Endothelial cell of umbilical vein (primary cell): ENCODE results near the gene HPGD. TPM values are rescaled to one million over a fixed set of nuclear protein-coding genes. Genes with fewer than 3 reads are reported as not detected.

Source experiments
- BruUV-seq: library from RNA; stranded (reverse); fragments of 400-500 nt; replicated peaks from 2 replicates; lab custom pipeline; 2021; lab: Mats Ljungman, UMichigan
- CTCF ChIA-PET: fragments of 300-600, 350-600 bp; sonication (Branson Sonifier 250); formaldehyde crosslinking; loops from one replicate; lab custom pipeline; 2021; ENCODE audit warnings: antibody characterized with exemption, inconsistent platforms; lab: Charles Lee
- POLR2A ChIA-PET: fragments of 300-600, 350-600 bp; sonication (Branson Sonifier 250); formaldehyde crosslinking; loops from one replicate; lab custom pipeline; 2021; ENCODE audit warnings: antibody characterized with exemption, inconsistent platforms; lab: Charles Lee
- DNase-seq: peaks from one replicate; pipeline ENCODE4 v3.0.0-alpha.2; 2011; ENCODE audit warnings: low read depth, low spot score
- FAIRE-seq: peaks from 2 replicates; lab custom pipeline; 2011; peaks lifted over from hg19 to GRCh38; lab: Jason Lieb, UNC
- H2AFZ ChIP-seq: 2 replicates; pipeline ENCODE4 v1.6.0; 2012; ENCODE audit warnings: low read depth, low read length, control low read depth, inconsistent platforms
- H3K27ac ChIP-seq: 2 replicates; pipeline ENCODE4 v1.5.1; 2011; ENCODE audit warnings: low read depth, mild to moderate bottlenecking, control low read depth, low read length, moderate library complexity; ENCODE audit not compliant: insufficient read depth
- H3K27me3 ChIP-seq, 2 experiments: 2 replicates each; pipeline versions ENCODE4 v1.6.0 to v1.6.1; 2011; ENCODE audit warnings: low read length in 2 of 2, mixed read lengths in 1 of 2; ENCODE audit not compliant: control insufficient read depth in 2 of 2, insufficient read depth in 2 of 2
- H3K36me3 ChIP-seq, 2 experiments: 2 replicates in 1 of 2; 3 replicates in 1 of 2; pipeline ENCODE4 v1.5.1; 2011; ENCODE audit warnings: low read length in 2 of 2, mild to moderate bottlenecking in 1 of 2, moderate library complexity in 1 of 2; ENCODE audit not compliant: control insufficient read depth in 2 of 2, insufficient read depth in 2 of 2; ENCODE audit errors: extremely low read depth in 1 of 2
- H3K4me1 ChIP-seq: 3 replicates; pipeline ENCODE4 v1.5.1; 2011; ENCODE audit warnings: mild to moderate bottlenecking, low read length; ENCODE audit not compliant: control insufficient read depth, insufficient read depth; ENCODE audit errors: extremely low read depth
- H3K4me2 ChIP-seq: 2 replicates; pipeline ENCODE4 v1.6.1; 2011; ENCODE audit warnings: low read length, control low read depth, mixed read lengths; ENCODE audit not compliant: insufficient read depth
- H3K4me3 ChIP-seq, 3 experiments: fragments of 200-600 bp in 1 of 3; sonication (generic), shearing (Covaris generic) in 1 of 3; replicated peaks in 1 of 3; 2 replicates each; pipeline ENCODE4 v1.5.1; 2011 to 2016; ENCODE audit warnings: control low read depth in 3 of 3, low read length in 3 of 3, mild to moderate bottlenecking in 2 of 3, inconsistent platforms in 1 of 3, low read depth in 1 of 3, moderate library complexity in 1 of 3; ENCODE audit not compliant: insufficient read depth in 1 of 3
- H3K79me2 ChIP-seq: 2 replicates; pipeline ENCODE4 v1.6.0; 2012; ENCODE audit warnings: low read length, inconsistent platforms; ENCODE audit not compliant: control insufficient read depth, insufficient read depth
- H3K9ac ChIP-seq: replicated peaks from 2 replicates; pipeline ENCODE3; 2011; ENCODE audit warnings: low read length, control low read depth; ENCODE audit not compliant: insufficient read depth; ENCODE audit errors: extremely low read depth
- H3K9me1 ChIP-seq: replicated peaks from 3 replicates; pipeline ENCODE4 v1.6.0; 2011; ENCODE audit warnings: mild to moderate bottlenecking, low read length; ENCODE audit not compliant: control insufficient read depth, insufficient read depth; ENCODE audit errors: extremely low read depth
- H3K9me3 ChIP-seq: replicated peaks from 2 replicates; pipeline ENCODE4 v1.5.1; 2012; ENCODE audit warnings: low read length, inconsistent platforms; ENCODE audit not compliant: control insufficient read depth, insufficient read depth
- H4K20me1 ChIP-seq: replicated peaks from 2 replicates; pipeline ENCODE3; 2011; ENCODE audit warnings: mild to moderate bottlenecking, low read length; ENCODE audit not compliant: control insufficient read depth, insufficient read depth; ENCODE audit errors: extremely low read depth
- CTCF ChIP-seq, 2 donors: IDR thresholded peaks; 1 replicate in 1 of 2; 2 replicates in 1 of 2; pipeline ENCODE4 v1.5.1; 2011; ENCODE audit warnings: low read length in 2 of 2, mild to moderate bottlenecking in 2 of 2, moderate library complexity in 2 of 2, control low read depth in 1 of 2, inconsistent platforms in 1 of 2, low read depth in 1 of 2; ENCODE audit not compliant: insufficient read depth in 1 of 2; ENCODE audit errors: extremely low read depth in 1 of 2
- EZH2 ChIP-seq: IDR thresholded peaks from 2 replicates; pipeline ENCODE4 v1.6.1; 2012; ENCODE audit warnings: borderline replicate concordance, low read depth, mild to moderate bottlenecking, moderate library complexity, low read length, inconsistent platforms; ENCODE audit not compliant: severe bottlenecking
- FOS ChIP-seq: IDR thresholded peaks from 2 replicates; pipeline ENCODE4 v1.6.1; 2011; ENCODE audit warnings: mild to moderate bottlenecking, low read length, moderate library complexity, borderline replicate concordance; ENCODE audit not compliant: insufficient read depth
- GATA2 ChIP-seq: IDR thresholded peaks from 2 replicates; pipeline ENCODE4 v1.7.0; 2011; ENCODE audit warnings: low read depth, mild to moderate bottlenecking, moderate library complexity, mixed read lengths, low read length; ENCODE audit not compliant: insufficient read length, insufficient read depth
- JUN ChIP-seq: IDR thresholded peaks from 2 replicates; pipeline ENCODE4 v1.6.1; 2011; ENCODE audit warnings: borderline replicate concordance, low read depth; ENCODE audit not compliant: insufficient read length, insufficient read depth
- MYC ChIP-seq: IDR thresholded peaks from one replicate; pipeline ENCODE4 v1.6.1; 2011; ENCODE audit warnings: mild to moderate bottlenecking, low read depth, low read length
- POLR2A ChIP-seq: IDR thresholded peaks from 2 replicates; pipeline ENCODE4 v1.6.1; 2012; ENCODE audit warnings: low read depth, mild to moderate bottlenecking, control low read depth, low read length
- POLR2AphosphoS5 ChIP-seq: IDR thresholded peaks from 2 replicates; pipeline ENCODE4 v1.6.1; 2012; ENCODE audit warnings: low read depth, mild to moderate bottlenecking, control low read depth, low read length, moderate library complexity; ENCODE audit not compliant: insufficient read depth
- dilution Hi-C: fragments of 300-500 bp; cut with MboI; formaldehyde crosslinking; loops from one replicate; pipeline ENCODE4 v1.15.0; 2019; ENCODE audit warnings: low sequenced_read_pairs; ENCODE audit not compliant: extremely low pct_ligation_motif_present
- intact Hi-C: fragments of 100-400 bp; cut with micrococcal nuclease; formaldehyde crosslinking; loops from one replicate; pipeline ENCODE4 v1.10.0; 2022
- polyA plus RNA-seq, 4 experiments: library from polyadenylated mRNA; depleted of rRNA in 3 of 4; stranded (reverse) in 3 of 4; unstranded in 1 of 4; fragments of >200 nt; gene quantifications; 2 replicates each; pipeline versions ENCODE4 v1.2.1 to v1.2.3, GENCODE V29; 2011 to 2012; ENCODE audit warnings: missing spikeins in 1 of 4
- total RNA-seq: library from RNA; stranded (reverse); gene quantifications from 2 replicates; pipeline ENCODE4 v1.2.3, GENCODE V29; 2021
- TF ChIP-seq, protein P1 (sequence below): IDR thresholded peaks from 2 replicates; pipeline ENCODE4 v1.6.1; 2011; ENCODE audit not compliant: insufficient read depth, insufficient read length

Gene HPGD
- total and polyA plus RNA-seq, 2 donors (not counting 3 experiments of a cell fraction or from before 2014, with no cell fraction given), result not detected

DNA sequence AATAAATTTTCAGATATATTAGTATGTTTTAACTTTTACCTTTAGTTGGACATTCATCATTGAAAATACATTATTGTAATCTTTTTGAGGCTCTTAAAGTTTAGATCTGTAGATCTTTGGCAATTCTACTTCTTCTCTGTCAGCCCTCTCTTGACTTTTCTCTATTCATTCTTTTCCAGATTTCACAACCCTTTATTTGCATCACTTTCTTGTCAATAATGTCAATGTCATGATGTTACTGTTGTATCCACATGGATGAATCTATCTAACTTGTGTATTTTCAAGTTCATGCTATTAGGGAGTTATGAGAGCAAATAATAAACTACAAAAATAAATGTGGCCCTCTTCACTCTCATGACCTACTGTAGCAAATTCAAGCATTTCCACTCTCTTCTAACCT is 23.0 kb upstream of the HPGD start:
- dilution Hi-C loops, result no loop called here
- BruUV-seq, result no TSS peak

DNA sequence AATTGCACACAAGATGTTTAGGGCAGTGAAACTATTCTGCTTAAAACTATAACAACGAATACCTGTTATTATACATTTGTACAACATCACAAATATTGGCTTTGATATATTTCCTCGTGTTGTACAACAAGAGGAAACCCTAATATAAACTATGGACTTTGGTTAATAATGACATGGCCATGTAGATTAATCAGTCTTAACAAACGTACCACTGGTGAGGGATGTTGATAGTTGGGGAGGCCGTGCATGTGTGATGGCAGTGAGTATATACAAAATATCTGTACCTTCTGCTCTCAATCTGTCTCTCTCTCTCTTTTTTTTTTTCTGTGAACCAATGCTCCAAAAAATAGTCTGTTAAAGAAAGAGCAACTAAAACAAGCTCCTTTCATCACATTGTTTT is 22.2 kb upstream of the HPGD start:
- ChIA-PET CTCF (no interaction called here), POLR2A (no interaction called here)
- FAIRE-seq (no peak), DNase-seq (no peak)
- no peaks in the 10 kb centered on the region for H4K20me1 ChIP-seq
- H3K27me3 ChIP-seq, result no peaks in the 10 kb centered on the region
- H3K9me3 ChIP-seq, result peaks cover 2% of the 10 kb centered on the region
- dilution Hi-C loops (no loop called here), intact Hi-C loops (no loop called here)
- no peak overlapping the region for H3K9ac ChIP-seq
- no peak overlapping the region for H2AFZ ChIP-seq
- no peak overlapping the region for H3K4me3 ChIP-seq
- no peak overlapping the region for H3K4me2 ChIP-seq
- H3K79me2 ChIP-seq, result no peaks in the 10 kb centered on the region
- H3K27ac ChIP-seq, result no peak overlapping the region
- no peaks in the 10 kb centered on the region for H3K36me3 ChIP-seq
- BruUV-seq, result no TSS peak
- H3K4me1 ChIP-seq, result no peaks in the 10 kb centered on the region
- no peak for TF ChIP-seq CTCF (IDR thresholded peaks at IDR 0.05; ENCODE audit: extremely low read depth in 1 of 2, insufficient read depth in 1 of 2, low read depth in 1 of 2, low read length in 2 of 2)
- TF ChIP-seq FOS, result no peak
- TF ChIP-seq MYC, result no peak
- TF ChIP-seq POLR2A, result no peak
- TF ChIP-seq GATA2, result no peak
- no peak for TF ChIP-seq POLR2AphosphoS5
- TF ChIP-seq EZH2, result no peak
- TF ChIP-seq, protein P1, sequence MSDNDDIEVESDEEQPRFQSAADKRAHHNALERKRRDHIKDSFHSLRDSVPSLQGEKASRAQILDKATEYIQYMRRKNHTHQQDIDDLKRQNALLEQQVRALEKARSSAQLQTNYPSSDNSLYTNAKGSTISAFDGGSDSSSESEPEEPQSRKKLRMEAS, result no peak
- no peak for TF ChIP-seq JUN
- H3K9me1 ChIP-seq, result no peaks in the 10 kb centered on the region

More for the DNA sequence above, 23.0 kb upstream of the HPGD start:
- no peak overlapping the region for H3K27ac ChIP-seq
- no peaks in the 10 kb centered on the region for H4K20me1 ChIP-seq
- H3K36me3 ChIP-seq, result no peaks in the 10 kb centered on the region
- H2AFZ ChIP-seq, result no peak overlapping the region
- H3K9ac ChIP-seq, result no peak overlapping the region
- no peaks in the 10 kb centered on the region for H3K4me1 ChIP-seq
- no peak overlapping the region for H3K4me2 ChIP-seq
- intact Hi-C loops, result no loop called here
- DNase-seq (no peak), FAIRE-seq (no peak)
- TF ChIP-seq EZH2 (no peak), POLR2AphosphoS5 (no peak)
- H3K9me1 ChIP-seq, result no peaks in the 10 kb centered on the region
- no peaks in the 10 kb centered on the region for H3K27me3 ChIP-seq
- peaks cover under 1% of the 10 kb centered on the region for H3K9me3 ChIP-seq
- CTCF ChIA-PET, result no interaction called here
- POLR2A ChIA-PET, result no interaction called here
- H3K4me3 ChIP-seq, result no peak overlapping the region
- H3K79me2 ChIP-seq, result no peaks in the 10 kb centered on the region
